HEK293T (cell line): ENCODE measurements around the gene GPR152.

Source experiments
- CTCF ChIA-PET: fragments of 350-600 bp; formaldehyde crosslinking; extraction: SDS; loops from one replicate; lab custom pipeline; 2021; ENCODE audit warnings: antibody characterized with exemption, inconsistent platforms; lab: Yijun Ruan, JAX
- POLR2A ChIA-PET: fragments of 350-600 bp; formaldehyde crosslinking; extraction: SDS; loops from one replicate; lab custom pipeline; 2020; ENCODE audit warnings: antibody characterized with exemption, inconsistent platforms; lab: Yijun Ruan, JAX
- DNase-seq: peaks from one replicate; pipeline ENCODE4 v3.0.0; 2012; ENCODE audit warnings: mixed read lengths; ENCODE audit errors: extremely low spot score
- ARNT ChIP-seq: fragments of 450-650 bp; IDR thresholded peaks from 2 replicates; pipeline ENCODE4 v1.6.1; 2017; ENCODE audit warnings: mild to moderate bottlenecking
- BHLHE40 ChIP-seq: fragments of 450-650 bp; IDR thresholded peaks from 2 replicates; pipeline ENCODE4 v1.6.1; 2016; ENCODE audit warnings: mild to moderate bottlenecking, moderate library complexity, borderline replicate concordance
- CTBP1 ChIP-seq: fragments of 450-650 bp; IDR thresholded peaks from 2 replicates; pipeline ENCODE4 v1.6.1; 2016; ENCODE audit warnings: borderline replicate concordance
- ELF4 ChIP-seq: fragments of 450-650 bp; IDR thresholded peaks from 2 replicates; pipeline ENCODE4 v1.6.1; 2017; ENCODE audit warnings: antibody characterized with exemption
- FOXA1 ChIP-seq: fragments of 450-650 bp; IDR thresholded peaks from 2 replicates; pipeline ENCODE4 v1.6.1; 2016; ENCODE audit warnings: mild to moderate bottlenecking
- FOXK2 ChIP-seq: fragments of 450-650 bp; IDR thresholded peaks from 2 replicates; pipeline ENCODE4 v1.6.1; 2016; ENCODE audit warnings: mild to moderate bottlenecking
- FOXM1 ChIP-seq: fragments of 450-650 bp; IDR thresholded peaks from 2 replicates; pipeline ENCODE4 v1.6.1; 2017; ENCODE audit warnings: mild to moderate bottlenecking, borderline replicate concordance
- HDGF ChIP-seq: fragments of 450-650 bp; IDR thresholded peaks from 2 replicates; pipeline ENCODE4 v1.6.1; 2017; ENCODE audit warnings: antibody characterized with exemption, borderline replicate concordance
- L3MBTL2 ChIP-seq: fragments of 450-650 bp; conservative IDR thresholded peaks from 2 replicates; pipeline ENCODE4 v1.6.1; 2016; ENCODE audit warnings: mild to moderate bottlenecking
- LEF1 ChIP-seq: fragments of 450-650 bp; IDR thresholded peaks from 2 replicates; pipeline ENCODE4 v1.6.1; 2017; ENCODE audit warnings: mild to moderate bottlenecking, borderline replicate concordance
- NFRKB ChIP-seq: fragments of 450-650 bp; IDR thresholded peaks from 2 replicates; pipeline ENCODE4 v1.6.1; 2016; ENCODE audit warnings: mild to moderate bottlenecking, moderate library complexity
- SP1 ChIP-seq: fragments of 450-650 bp; IDR thresholded peaks from 2 replicates; pipeline ENCODE4 v1.6.1; 2017
- SUZ12 ChIP-seq: fragments of 450-650 bp; IDR thresholded peaks from 2 replicates; pipeline ENCODE4 v1.6.1; 2016; ENCODE audit warnings: mild to moderate bottlenecking
- TARDBP ChIP-seq: fragments of 450-650 bp; IDR thresholded peaks from 2 replicates; pipeline ENCODE4 v1.6.1; 2016
- ZNF384 ChIP-seq: fragments of 450-650 bp; IDR thresholded peaks from 2 replicates; pipeline ENCODE4 v1.6.1; 2016
- TF ChIP-seq, protein P1 (sequence below): fragments of 450-650 bp; IDR thresholded peaks from 2 replicates; pipeline ENCODE4 v1.6.1; 2016

GPR152 gene

DNA sequence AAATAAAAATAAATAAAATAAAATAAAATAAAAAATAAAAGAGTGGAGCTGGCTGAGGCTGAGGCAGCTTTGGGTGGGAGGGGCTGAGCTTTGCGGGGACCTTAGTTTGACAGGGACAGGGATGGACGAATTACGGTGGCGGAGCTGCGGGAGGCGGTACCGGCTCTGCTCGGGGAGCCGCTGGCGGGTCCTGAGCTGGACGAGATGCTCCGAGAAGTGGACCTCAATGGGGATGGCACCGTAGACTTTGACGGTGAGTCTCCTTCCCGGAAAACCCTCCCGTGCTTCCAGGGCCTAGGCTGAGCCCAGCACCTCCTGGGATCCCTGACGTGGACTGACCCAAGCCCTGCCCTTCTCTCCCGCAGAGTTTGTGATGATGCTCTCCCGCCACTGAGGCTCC is 5.7 kb upstream of the GPR152 start:
- CTCF ChIA-PET, result no interaction called here
- POLR2A ChIA-PET, result no interaction called here
- no peak for TF ChIP-seq HDGF
- TF ChIP-seq FOXK2, result no peak
- DNase-seq, result no peak

GRCh38 chr11:67457453-67457852 is 4.9 kb upstream of the GPR152 start:
- ChIA-PET CTCF (no interaction called here), POLR2A (no interaction called here)
- TF ChIP-seq, protein P1, sequence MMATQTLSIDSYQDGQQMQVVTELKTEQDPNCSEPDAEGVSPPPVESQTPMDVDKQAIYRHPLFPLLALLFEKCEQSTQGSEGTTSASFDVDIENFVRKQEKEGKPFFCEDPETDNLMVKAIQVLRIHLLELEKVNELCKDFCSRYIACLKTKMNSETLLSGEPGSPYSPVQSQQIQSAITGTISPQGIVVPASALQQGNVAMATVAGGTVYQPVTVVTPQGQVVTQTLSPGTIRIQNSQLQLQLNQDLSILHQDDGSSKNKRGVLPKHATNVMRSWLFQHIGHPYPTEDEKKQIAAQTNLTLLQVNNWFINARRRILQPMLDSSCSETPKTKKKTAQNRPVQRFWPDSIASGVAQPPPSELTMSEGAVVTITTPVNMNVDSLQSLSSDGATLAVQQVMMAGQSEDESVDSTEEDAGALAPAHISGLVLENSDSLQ, result no peak
- no peak for TF ChIP-seq FOXM1
- TF ChIP-seq FOXK2, result no peak
- TF ChIP-seq BHLHE40, result no peak
- no peak for DNase-seq

GRCh38 chr11:67456068-67456705 is 3.7 kb upstream of the GPR152 start:
- ChIA-PET POLR2A (interaction anchor here (0.5 to 1.3 kb wide), 3 partner anchors 11 to 36 kb away, joined by 3 to 4 read pairs (median 4); partner anchors contain the start of gene AIP), CTCF (no interaction called here)
- DNase-seq, result no peak
- TF ChIP-seq TARDBP (no peak), ARNT (no peak), CTBP1 (no peak), L3MBTL2 (no peak), FOXM1 (no peak), NFRKB (no peak), ZNF384 (no peak), BHLHE40 (no peak), SUZ12 (no peak), ELF4 (no peak), HDGF (no peak), FOXK2 (no peak)
- TF ChIP-seq, protein P1, result no peak

- DNase-seq, result no peak
- TF ChIP-seq SUZ12 (no peak), CTBP1 (no peak), HDGF (no peak), FOXA1 (no peak), LEF1 (no peak), ZNF384 (no peak), FOXM1 (no peak), SP1 (no peak), NFRKB (no peak), FOXK2 (no peak), ELF4 (no peak), ARNT (no peak), BHLHE40 (no peak), TARDBP (no peak), L3MBTL2 (no peak)
- TF ChIP-seq, protein P1, result no peak
- ChIA-PET CTCF (no interaction called here), POLR2A (interaction anchor here (2.0 kb wide), 1 partner anchor 13 kb away, joined by 5 read pairs; no protein-coding TSS in a partner anchor)
Observed at GRCh38 chr11:67455054-67455453, 2.5 kb upstream of the GPR152 start, which contains the start of gene CABP4. Gene CABP4, plus strand, starts transcription at chr11:67455354. Its CDS starts 70 bp downstream, at chr11:67455424.

GRCh38 chr11:67453816-67454732 is 1.5 kb upstream of the GPR152 start:
- ChIA-PET POLR2A (interaction anchor here (2.0 kb wide), 1 partner anchor 14 kb away, joined by 5 read pairs; no protein-coding TSS in a partner anchor), CTCF (no interaction called here)
- no peak for TF ChIP-seq BHLHE40
- TF ChIP-seq FOXM1, result no peak
- no peak for DNase-seq

GRCh38 chr11:67451658-67451976 is 912 bp downstream of the GPR152 start:
- CTCF ChIA-PET, result no interaction called here
- no peak for DNase-seq
- TF ChIP-seq ZNF384, result no peak
- TF ChIP-seq ELF4, result no peak
- TF ChIP-seq HDGF, result no peak
- TF ChIP-seq BHLHE40, result no peak
- TF ChIP-seq L3MBTL2, result no peak
- no peak for TF ChIP-seq SP1
- no peak for TF ChIP-seq SUZ12
- TF ChIP-seq FOXA1, result no peak
- TF ChIP-seq LEF1, result no peak
- no peak for TF ChIP-seq ARNT
- no peak for TF ChIP-seq FOXM1
- no peak for TF ChIP-seq NFRKB
- TF ChIP-seq FOXK2, result no peak
- no peak for TF ChIP-seq CTBP1
- TF ChIP-seq, protein P1, result no peak
- no peak for TF ChIP-seq TARDBP
- POLR2A ChIA-PET, result interaction anchor here (0.9 to 1.5 kb wide), 5 partner anchors 9 to 60 kb away, joined by 3 to 5 read pairs (median 3); partner anchors contain the start of genes PPP1CA and RAD9A
